ENCODE data around the gene HMGCS1.
"Not testable (repeated sequence)": the region's sequence is repeated elsewhere in the genome, so short reads cannot be mapped to it uniquely, and the experiment has no call there.

HMGCS1 gene

DNA sequence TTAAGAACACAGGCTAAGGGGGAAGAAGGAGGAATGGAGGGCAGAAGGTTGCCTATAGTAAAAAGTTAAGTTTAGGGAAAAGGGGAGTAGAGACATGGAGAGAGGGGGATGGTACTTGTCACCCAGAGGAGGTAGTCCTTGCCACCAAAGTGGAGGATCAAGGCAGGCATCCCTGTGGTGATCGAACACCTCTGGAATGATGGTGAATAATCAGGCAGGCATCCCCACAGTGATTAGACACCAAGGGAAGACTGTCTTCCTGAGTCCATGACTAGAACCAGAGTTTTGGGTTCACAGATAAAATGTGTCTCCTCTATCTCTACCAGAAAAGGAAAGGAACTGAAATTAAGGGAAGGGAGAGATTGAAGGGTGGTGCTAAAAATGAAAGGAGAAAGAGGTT lies 19.2 kb upstream of the HMGCS1 start:
- no peak overlapping the region for H3K27ac ChIP-seq
- TF ChIP-seq, protein P1, sequence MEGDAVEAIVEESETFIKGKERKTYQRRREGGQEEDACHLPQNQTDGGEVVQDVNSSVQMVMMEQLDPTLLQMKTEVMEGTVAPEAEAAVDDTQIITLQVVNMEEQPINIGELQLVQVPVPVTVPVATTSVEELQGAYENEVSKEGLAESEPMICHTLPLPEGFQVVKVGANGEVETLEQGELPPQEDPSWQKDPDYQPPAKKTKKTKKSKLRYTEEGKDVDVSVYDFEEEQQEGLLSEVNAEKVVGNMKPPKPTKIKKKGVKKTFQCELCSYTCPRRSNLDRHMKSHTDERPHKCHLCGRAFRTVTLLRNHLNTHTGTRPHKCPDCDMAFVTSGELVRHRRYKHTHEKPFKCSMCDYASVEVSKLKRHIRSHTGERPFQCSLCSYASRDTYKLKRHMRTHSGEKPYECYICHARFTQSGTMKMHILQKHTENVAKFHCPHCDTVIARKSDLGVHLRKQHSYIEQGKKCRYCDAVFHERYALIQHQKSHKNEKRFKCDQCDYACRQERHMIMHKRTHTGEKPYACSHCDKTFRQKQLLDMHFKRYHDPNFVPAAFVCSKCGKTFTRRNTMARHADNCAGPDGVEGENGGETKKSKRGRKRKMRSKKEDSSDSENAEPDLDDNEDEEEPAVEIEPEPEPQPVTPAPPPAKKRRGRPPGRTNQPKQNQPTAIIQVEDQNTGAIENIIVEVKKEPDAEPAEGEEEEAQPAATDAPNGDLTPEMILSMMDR (conservative IDR thresholded peaks at IDR 0.05), result no peak
- TF ChIP-seq ZFX (IDR thresholded peaks at IDR 0.05), result no peak

DNA sequence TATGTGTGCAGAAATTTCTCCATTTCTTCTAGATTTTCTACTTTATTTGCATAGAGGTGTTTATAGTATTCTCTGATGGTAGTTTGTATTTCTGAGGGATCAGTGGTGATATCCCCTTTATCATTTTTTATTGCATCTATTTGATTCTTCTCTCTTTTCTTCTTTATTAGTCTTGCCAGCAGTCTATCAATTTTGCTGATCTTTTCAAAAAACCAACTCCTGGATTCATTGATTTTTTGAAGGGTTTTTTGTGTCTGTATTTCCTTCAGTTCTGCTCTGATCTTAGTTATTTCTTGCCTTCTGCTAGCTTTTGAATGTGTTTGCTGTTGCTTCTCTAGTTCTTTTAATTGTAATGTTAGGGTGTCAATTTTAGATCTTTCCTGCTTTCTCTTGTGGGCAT lies 12.4 kb upstream of the HMGCS1 start:
- not testable (repeated sequence) for H3K27ac ChIP-seq

DNA sequence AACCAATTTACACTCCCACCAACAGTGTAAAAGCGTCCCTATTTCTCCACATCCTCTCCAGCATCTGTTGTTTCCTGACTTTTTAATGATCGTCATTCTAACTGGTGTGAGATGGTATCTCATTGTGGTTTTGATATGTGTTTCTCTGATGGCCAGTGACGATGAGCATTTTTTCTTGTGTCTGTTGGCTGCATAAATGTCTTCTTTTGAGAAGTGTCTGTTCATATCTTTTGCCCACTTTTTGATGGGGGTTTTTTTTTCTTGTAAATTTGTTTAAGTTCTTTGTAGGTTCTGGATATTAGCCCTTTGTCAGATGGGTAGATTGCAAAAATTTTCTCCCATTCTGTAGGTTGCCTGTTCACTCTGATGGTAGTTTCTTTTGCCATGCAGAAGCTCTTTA lies 10.3 kb upstream of the HMGCS1 start:
- not testable (repeated sequence) for H3K27ac ChIP-seq

DNA sequence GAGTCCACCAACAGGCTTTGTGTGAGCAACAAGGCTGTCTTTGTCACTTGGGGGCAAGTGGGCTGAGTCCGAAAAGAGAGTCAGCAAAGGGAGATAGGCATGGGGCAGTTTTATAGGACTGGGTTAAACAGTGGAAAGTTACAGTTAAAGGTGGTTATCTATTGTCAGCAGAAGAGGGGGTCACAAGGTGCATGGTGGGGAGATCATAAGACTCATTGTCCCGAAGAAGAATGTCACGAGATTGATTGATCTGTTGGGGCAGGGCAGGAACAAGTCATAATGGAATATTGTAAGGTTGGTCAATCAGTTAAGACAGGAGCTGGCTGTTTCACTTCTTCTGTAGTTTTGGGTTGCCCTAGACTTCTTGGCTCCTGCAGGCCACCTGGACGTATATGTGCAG lies 7.6 kb upstream of the HMGCS1 start:
- no peak overlapping the region for H3K27ac ChIP-seq
- TF ChIP-seq, protein P1 (conservative IDR thresholded peaks at IDR 0.05), result no peak
- no peak for TF ChIP-seq ZFX (IDR thresholded peaks at IDR 0.05)

DNA sequence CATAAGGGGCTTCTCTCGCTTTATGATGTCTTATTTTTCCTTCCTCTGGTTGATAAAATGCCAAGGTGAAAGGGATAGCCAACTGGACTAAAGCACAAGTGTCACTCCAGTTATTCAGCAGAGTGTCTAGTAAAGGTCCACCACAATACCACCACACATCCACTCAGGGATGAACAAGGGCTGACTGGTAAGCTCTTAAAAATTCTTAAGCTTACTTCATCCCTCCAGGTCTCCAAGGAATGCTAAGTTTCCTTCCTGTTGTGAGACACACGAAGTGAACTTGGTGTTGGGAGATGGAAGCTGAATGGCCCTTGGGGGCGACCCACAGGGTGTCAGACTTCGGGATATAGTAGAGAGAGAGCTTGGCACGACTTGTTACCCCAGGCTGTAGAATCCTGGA lies 3.2 kb upstream of the HMGCS1 start:
- no peak overlapping the region for H3K27ac ChIP-seq
- TF ChIP-seq ZFX (IDR thresholded peaks at IDR 0.05), result no peak
- TF ChIP-seq, protein P1 (conservative IDR thresholded peaks at IDR 0.05), result no peak

DNA sequence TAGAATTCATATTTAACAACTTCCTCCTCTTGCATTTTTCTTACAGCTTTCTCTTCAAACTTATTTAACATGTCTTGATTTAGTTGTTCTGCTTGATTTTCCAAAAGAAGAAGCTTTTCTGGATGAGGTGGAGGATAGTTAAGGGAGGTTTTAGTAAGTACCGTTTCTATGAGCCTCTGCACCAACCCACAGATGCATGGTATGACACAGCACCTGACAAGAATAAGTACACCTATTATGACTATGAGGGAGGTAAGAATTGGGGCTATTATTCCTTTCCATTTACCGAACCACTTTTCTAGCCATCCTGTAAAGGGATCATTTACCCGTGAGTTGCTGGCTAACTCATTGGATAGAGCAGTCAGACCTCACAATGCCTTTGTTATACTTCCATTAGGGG lies 2.5 kb upstream of the HMGCS1 start:
- TF ChIP-seq, protein P1 (conservative IDR thresholded peaks at IDR 0.05), result no peak
- TF ChIP-seq ZFX (IDR thresholded peaks at IDR 0.05), result no peak
- no peak overlapping the region for H3K27ac ChIP-seq

DNA sequence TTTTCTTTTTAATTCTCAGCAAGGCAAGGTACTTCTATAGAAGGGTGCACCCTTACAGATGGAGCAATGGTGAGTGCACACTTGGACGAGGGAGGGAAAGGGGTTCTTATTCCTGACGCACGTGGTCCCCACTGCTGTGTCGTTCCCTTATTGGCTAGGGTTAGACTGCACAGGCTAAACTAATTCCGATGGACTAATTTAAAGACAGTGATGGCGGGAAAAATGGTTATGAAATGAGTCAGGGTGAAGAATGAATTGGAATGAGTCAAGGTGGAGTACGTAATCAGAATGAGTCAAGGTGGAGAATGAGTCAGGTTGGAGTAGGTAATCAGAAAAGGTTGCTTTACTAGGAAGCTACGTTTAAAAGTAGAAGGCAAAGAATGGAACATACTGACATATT lies 2.1 kb upstream of the HMGCS1 start:
- H3K27ac ChIP-seq, result no peak overlapping the region; the same call in 1 of the 2 replicates
- TF ChIP-seq, protein P1 (conservative IDR thresholded peaks at IDR 0.05), result no peak
- TF ChIP-seq ZFX (IDR thresholded peaks at IDR 0.05), result no peak

DNA sequence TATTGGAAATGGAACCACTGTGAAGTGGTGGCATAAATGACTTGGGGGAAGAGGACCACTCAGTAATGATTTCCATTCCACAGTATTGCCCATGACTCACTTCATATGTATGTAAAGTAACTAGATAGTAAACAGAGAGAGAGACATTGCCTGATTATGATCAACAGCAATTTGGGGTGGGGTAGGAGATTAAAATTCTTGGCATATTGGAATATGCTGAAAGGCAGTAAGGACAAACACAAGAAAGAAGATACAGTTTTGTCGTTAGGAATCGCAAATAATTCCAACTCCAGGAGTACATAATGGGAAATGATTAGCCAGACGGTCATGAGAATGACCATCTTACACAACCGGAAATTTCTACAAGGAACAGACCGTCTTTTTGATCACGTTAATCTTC lies 1.5 kb upstream of the HMGCS1 start:
- no peak overlapping the region for H3K27ac ChIP-seq
- TF ChIP-seq, protein P1 (conservative IDR thresholded peaks at IDR 0.05), result no peak
- TF ChIP-seq ZFX (IDR thresholded peaks at IDR 0.05), result no peak

Measured in C4-2B (cell line).